ENCODE results near the gene ZFHX3. TPM values are rescaled to one million over a fixed set of nuclear protein-coding genes. Genes with fewer than 3 reads are reported as not detected.

ZFHX3 gene
- total and polyA plus RNA-seq, 2 donors (not counting 3 experiments of a cell fraction or from before 2014, with no cell fraction given) = 3.7 to 18.8 TPM

DNA sequence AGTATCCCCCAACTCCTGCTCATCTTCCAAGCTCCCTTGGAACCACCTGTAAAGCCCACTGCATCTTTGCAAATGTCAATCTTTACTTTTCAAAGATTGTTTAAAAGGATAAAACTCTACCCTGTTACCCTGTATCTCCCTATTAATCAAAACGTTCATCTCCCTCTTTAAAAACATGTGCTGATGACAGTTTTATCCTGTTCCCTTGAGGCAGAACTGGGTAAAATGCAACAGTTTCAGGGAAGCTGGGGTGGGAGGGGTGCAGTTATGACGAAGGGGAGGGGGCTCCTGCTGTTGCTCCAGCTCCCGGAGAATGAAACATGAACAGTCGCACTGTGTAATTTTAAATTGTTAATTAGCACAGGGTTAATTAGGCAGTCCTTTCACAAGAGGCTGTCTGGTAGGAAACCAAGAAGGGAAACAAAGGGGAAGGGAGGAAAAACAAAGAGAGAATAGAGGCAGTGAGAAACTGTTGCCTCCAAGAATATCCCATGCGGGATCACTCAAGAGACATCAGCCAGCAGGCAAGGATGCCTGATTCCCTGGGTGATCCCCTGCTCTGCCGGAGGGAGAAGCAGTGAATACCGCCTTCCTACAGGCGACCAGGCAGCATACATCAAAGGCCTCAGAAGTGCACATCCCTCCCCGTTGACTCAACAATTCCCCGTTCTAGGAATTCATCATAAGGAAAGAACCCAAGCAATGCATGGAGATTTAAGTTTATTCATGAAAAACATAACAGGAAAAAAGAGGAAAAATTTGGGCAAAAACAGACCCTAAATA is 84.2 kb downstream of the ZFHX3 start:
- TF ChIP-seq POLR2A (IDR thresholded peaks at IDR 0.05; ENCODE audit: low read depth, low read length) (no peak), POLR2AphosphoS5 (IDR thresholded peaks at IDR 0.05; ENCODE audit: insufficient read depth, low read depth, low read length) (no peak), EZH2 (IDR thresholded peaks at IDR 0.05; ENCODE audit: borderline replicate concordance, low read depth, low read length, severe bottlenecking) (no peak), GATA2 (IDR thresholded peaks at IDR 0.05; ENCODE audit: insufficient read depth, insufficient read length, low read depth, low read length) (no peak), FOS (IDR thresholded peaks at IDR 0.05; ENCODE audit: borderline replicate concordance, insufficient read depth, low read length) (no peak), JUN (IDR thresholded peaks at IDR 0.05; ENCODE audit: borderline replicate concordance, insufficient read depth, insufficient read length, low read depth) (no peak), MYC (IDR thresholded peaks at IDR 0.05; ENCODE audit: low read depth, low read length) (no peak)
- TF ChIP-seq, protein P1, sequence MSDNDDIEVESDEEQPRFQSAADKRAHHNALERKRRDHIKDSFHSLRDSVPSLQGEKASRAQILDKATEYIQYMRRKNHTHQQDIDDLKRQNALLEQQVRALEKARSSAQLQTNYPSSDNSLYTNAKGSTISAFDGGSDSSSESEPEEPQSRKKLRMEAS (IDR thresholded peaks at IDR 0.05; ENCODE audit: insufficient read depth, insufficient read length) = no peak
- TF ChIP-seq, protein P2, sequence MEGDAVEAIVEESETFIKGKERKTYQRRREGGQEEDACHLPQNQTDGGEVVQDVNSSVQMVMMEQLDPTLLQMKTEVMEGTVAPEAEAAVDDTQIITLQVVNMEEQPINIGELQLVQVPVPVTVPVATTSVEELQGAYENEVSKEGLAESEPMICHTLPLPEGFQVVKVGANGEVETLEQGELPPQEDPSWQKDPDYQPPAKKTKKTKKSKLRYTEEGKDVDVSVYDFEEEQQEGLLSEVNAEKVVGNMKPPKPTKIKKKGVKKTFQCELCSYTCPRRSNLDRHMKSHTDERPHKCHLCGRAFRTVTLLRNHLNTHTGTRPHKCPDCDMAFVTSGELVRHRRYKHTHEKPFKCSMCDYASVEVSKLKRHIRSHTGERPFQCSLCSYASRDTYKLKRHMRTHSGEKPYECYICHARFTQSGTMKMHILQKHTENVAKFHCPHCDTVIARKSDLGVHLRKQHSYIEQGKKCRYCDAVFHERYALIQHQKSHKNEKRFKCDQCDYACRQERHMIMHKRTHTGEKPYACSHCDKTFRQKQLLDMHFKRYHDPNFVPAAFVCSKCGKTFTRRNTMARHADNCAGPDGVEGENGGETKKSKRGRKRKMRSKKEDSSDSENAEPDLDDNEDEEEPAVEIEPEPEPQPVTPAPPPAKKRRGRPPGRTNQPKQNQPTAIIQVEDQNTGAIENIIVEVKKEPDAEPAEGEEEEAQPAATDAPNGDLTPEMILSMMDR (IDR thresholded peaks at IDR 0.05; ENCODE audit: extremely low read depth in 1 of 2, insufficient read depth in 1 of 2, low read depth in 1 of 2, low read length in 2 of 2) = no peak
- Histone ChIP-seq H3K79me2 (ENCODE audit: control insufficient read depth, insufficient read depth, low read length) (peaks cover 1% of the 10 kb centered on the region), H3K9me3 (replicated peaks; ENCODE audit: control insufficient read depth, insufficient read depth, low read length) (no peaks in the 10 kb centered on the region), H3K27ac (ENCODE audit: insufficient read depth, low read depth, low read length) (no peak overlapping the region), H3K27me3 (ENCODE audit: control insufficient read depth in 2 of 2, insufficient read depth in 2 of 2, low read length in 2 of 2) (no peaks in the 10 kb centered on the region), H3K9me1 (replicated peaks; ENCODE audit: control insufficient read depth, extremely low read depth, insufficient read depth, low read length) (no peaks in the 10 kb centered on the region), H3K36me3 (ENCODE audit: control insufficient read depth in 2 of 2, extremely low read depth in 1 of 2, insufficient read depth in 2 of 2, low read length in 2 of 2) (peaks cover 4 to 8% of the 10 kb centered on the region in 2 experiments), H4K20me1 (replicated peaks; ENCODE audit: control insufficient read depth, extremely low read depth, insufficient read depth, low read length) (no peaks in the 10 kb centered on the region), H3K4me1 (ENCODE audit: control insufficient read depth, extremely low read depth, insufficient read depth, low read length) (no peaks in the 10 kb centered on the region), H3K4me3 (replicated peaks in 1 of 3; ENCODE audit: insufficient read depth in 1 of 3, low read depth in 1 of 3, low read length in 3 of 3) (no peak overlapping the region), H3K9ac (replicated peaks; ENCODE audit: extremely low read depth, insufficient read depth, low read length) (no peak overlapping the region), H2AFZ (ENCODE audit: low read depth, low read length) (no peak overlapping the region), H3K4me2 (ENCODE audit: insufficient read depth, low read length) (no peak overlapping the region)
- dilution Hi-C loops (cut with MboI; ENCODE audit: extremely low pct_ligation_motif_present, low sequenced_read_pairs) (no loop called here), intact Hi-C loops (cut with micrococcal nuclease) (no loop called here)
- FAIRE-seq = no peak
- DNase-seq (ENCODE audit: low read depth, low spot score) = no peak
- ChIA-PET POLR2A (no interaction called here), CTCF (interaction anchor here (0.9 kb wide), 1 partner anchor 213 kb away, joined by 4 read pairs; no protein-coding TSS in a partner anchor)
- no TSS peak for BruUV-seq (replicated peaks)

Measured in endothelial cell of umbilical vein (primary cell).